Measurements from ENCODE around the gene FRMD4B.

GRCh38 chr3:69296995-69297394 is 88.9 kb downstream of the FRMD4B start:
- no peak for TF ChIP-seq POLR2AphosphoS5 (IDR thresholded peaks at IDR 0.05)
- TF ChIP-seq, protein P1, sequence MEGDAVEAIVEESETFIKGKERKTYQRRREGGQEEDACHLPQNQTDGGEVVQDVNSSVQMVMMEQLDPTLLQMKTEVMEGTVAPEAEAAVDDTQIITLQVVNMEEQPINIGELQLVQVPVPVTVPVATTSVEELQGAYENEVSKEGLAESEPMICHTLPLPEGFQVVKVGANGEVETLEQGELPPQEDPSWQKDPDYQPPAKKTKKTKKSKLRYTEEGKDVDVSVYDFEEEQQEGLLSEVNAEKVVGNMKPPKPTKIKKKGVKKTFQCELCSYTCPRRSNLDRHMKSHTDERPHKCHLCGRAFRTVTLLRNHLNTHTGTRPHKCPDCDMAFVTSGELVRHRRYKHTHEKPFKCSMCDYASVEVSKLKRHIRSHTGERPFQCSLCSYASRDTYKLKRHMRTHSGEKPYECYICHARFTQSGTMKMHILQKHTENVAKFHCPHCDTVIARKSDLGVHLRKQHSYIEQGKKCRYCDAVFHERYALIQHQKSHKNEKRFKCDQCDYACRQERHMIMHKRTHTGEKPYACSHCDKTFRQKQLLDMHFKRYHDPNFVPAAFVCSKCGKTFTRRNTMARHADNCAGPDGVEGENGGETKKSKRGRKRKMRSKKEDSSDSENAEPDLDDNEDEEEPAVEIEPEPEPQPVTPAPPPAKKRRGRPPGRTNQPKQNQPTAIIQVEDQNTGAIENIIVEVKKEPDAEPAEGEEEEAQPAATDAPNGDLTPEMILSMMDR (IDR thresholded peaks at IDR 0.05), result no peak
